ENCODE data around the gene DNAH6. TPM values are rescaled to one million over a fixed set of nuclear protein-coding genes. Genes with fewer than 3 reads are reported as not detected.

DNAH6 gene
- total and polyA plus RNA-seq, 2 of the 8 experiments (the other 6 are each of a cell fraction or from before 2014, with no cell fraction given): 0.06 to 0.43 TPM

- FAIRE-seq (no peak), DNase-seq (ENCODE audit: low read depth in 1 of 2, low spot score in 2 of 2) (no peak)
- Histone ChIP-seq H3K27ac (ENCODE audit: low read depth, low read length) (no peak overlapping the region), H3K56ac (replicated peaks; ENCODE audit: insufficient read length, low read depth, low read length) (no peak overlapping the region), H4K5ac (ENCODE audit: insufficient read length, low read depth, low read length) (no peak overlapping the region), H3K9ac (replicated peaks in 1 of 4; ENCODE audit: extremely low read depth in 1 of 4, low read depth in 3 of 4, low read length in 3 of 4) (no peak overlapping the region), H3K79me2 (ENCODE audit: control insufficient read depth in 1 of 2, insufficient read depth in 2 of 2, low read length in 2 of 2) (no peaks in the 10 kb centered on the region), H3K9me3 (ENCODE audit: insufficient read depth in 2 of 2, low read depth in 1 of 2, low read length in 1 of 2) (peaks cover 5 to 10% of the 10 kb centered on the region in 2 experiments; a peak in 3 of 4 replicates), H3K23me2 (ENCODE audit: low read depth, low read length) (no peaks in the 10 kb centered on the region), H2AFZ (ENCODE audit: low read length) (no peak overlapping the region), H2BK20ac (ENCODE audit: low read length) (no peak overlapping the region), H3K79me1 (ENCODE audit: low read depth, low read length) (no peaks in the 10 kb centered on the region), H3K4me2 (ENCODE audit: insufficient read depth in 1 of 2, low read depth in 2 of 2, low read length in 2 of 2) (no peak overlapping the region), H3K36me3 (ENCODE audit: control insufficient read depth in 2 of 4, insufficient read depth in 4 of 4, low read length in 3 of 4) (no peaks in the 10 kb centered on the region), H4K8ac (ENCODE audit: extremely low read depth, insufficient read depth, low read length) (no peak overlapping the region), H2AK5ac (ENCODE audit: low read depth, low read length) (no peak overlapping the region), H2BK5ac (ENCODE audit: low read depth, low read length) (no peak overlapping the region), H3K14ac (ENCODE audit: insufficient read length) (no peak overlapping the region), H3K23ac (ENCODE audit: insufficient read length) (no peak overlapping the region), H2BK120ac (replicated peaks; ENCODE audit: low read depth, low read length) (no peak overlapping the region), H3K4ac (replicated peaks; ENCODE audit: insufficient read length, low read depth, low read length) (no peak overlapping the region), H2BK15ac (ENCODE audit: low read length) (no peak overlapping the region), H3K18ac (ENCODE audit: extremely low read depth, low read length) (no peak overlapping the region), H4K20me1 (replicated peaks in 1 of 2; ENCODE audit: control insufficient read depth in 1 of 2, insufficient read depth in 2 of 2, low read length in 2 of 2) (no peaks in the 10 kb centered on the region), H3K4me3 (ENCODE audit: extremely low read depth in 1 of 4, insufficient read depth in 2 of 4, low read depth in 3 of 4, low read length in 4 of 4) (no peak overlapping the region), H2BK12ac (ENCODE audit: low read depth, low read length) (no peak overlapping the region), H3K4me1 (replicated peaks in 1 of 4; ENCODE audit: control insufficient read depth in 3 of 4, insufficient read depth in 4 of 4, low read length in 3 of 4) (no peaks in the 10 kb centered on the region), H4K91ac (replicated peaks; ENCODE audit: insufficient read length, low read length) (no peak overlapping the region), H3K27me3 (replicated peaks in 1 of 4; ENCODE audit: control insufficient read depth in 3 of 4, extremely low read depth in 1 of 4, insufficient read depth in 3 of 4, low read length in 3 of 4) (no peaks in the 10 kb centered on the region)
- POLR2A ChIA-PET (ENCODE audit: partially characterized antibody): no interaction called here
- CTCF ChIA-PET (ENCODE audit: partially characterized antibody): no interaction called here
- TF ChIP-seq TAF1 (IDR thresholded peaks at IDR 0.05; ENCODE audit: low read depth, low read length): no peak
- no peak for TF ChIP-seq EP300 (IDR thresholded peaks at IDR 0.05; ENCODE audit: borderline replicate concordance in 1 of 2, low read depth in 2 of 2, low read length in 2 of 2)
- TF ChIP-seq POLR2AphosphoS5 (IDR thresholded peaks at IDR 0.05; ENCODE audit: low read depth, low read length): no peak
- no peak for TF ChIP-seq USF2 (IDR thresholded peaks at IDR 0.05; ENCODE audit: low read length)
- no peak for TF ChIP-seq ZNF274 (IDR thresholded peaks at IDR 0.05; ENCODE audit: borderline replicate concordance, extremely low read depth, low read length)
- TF ChIP-seq MAX (IDR thresholded peaks at IDR 0.05): no peak
- TF ChIP-seq KDM4A (IDR thresholded peaks at IDR 0.05; ENCODE audit: low read depth, low read length, severe bottlenecking): no peak
- WGBS, 2 experiments (ENCODE audit: extremely low coverage in 1 of 2, insufficient coverage in 1 of 2, insufficient read length in 1 of 2, insufficient replicate concordance in 2 of 2, low coverage in 1 of 2, low lambda C conversion rate in 2 of 2, missing lambda C conversion rate in 1 of 2): 93% methylated on average over 1 of the region's 1 CpG; no CpG with 5 or more reads in 1 of the 2 experiments
Measured at GRCh38 chr2:84701880-84702279, 185.6 kb downstream of the DNAH6 start.
